Keratinocyte (primary cell): ENCODE data around the gene BCORL1. TPM values are rescaled to one million over a fixed set of nuclear protein-coding genes. Genes with fewer than 3 reads are reported as not detected.

Source experiments
- DNase-seq: peaks from one replicate; pipeline ENCODE4 v3.0.0-alpha.2; 2011; ENCODE audit warnings: low read depth, missing footprints, low spot score
- FAIRE-seq: peaks from 2 replicates; lab custom pipeline; 2011; peaks lifted over from hg19 to GRCh38; lab: Jason Lieb, UNC
- H2AFZ ChIP-seq: 2 replicates; pipeline ENCODE4 v1.6.0; 2012; ENCODE audit warnings: low read length, control low read depth, inconsistent platforms; ENCODE audit not compliant: control insufficient read depth
- H3K27ac ChIP-seq: 2 replicates; pipeline ENCODE4 v1.5.1; 2011; ENCODE audit warnings: low read length; ENCODE audit not compliant: control insufficient read depth, insufficient read depth
- H3K27me3 ChIP-seq: 3 replicates; pipeline ENCODE4 v1.6.0; 2011; ENCODE audit warnings: low read length; ENCODE audit not compliant: control insufficient read depth, insufficient read depth; ENCODE audit errors: extremely low read depth
- H3K36me3 ChIP-seq, 2 experiments: 2 replicates in 1 of 2; 3 replicates in 1 of 2; pipeline ENCODE4 v1.5.1; 2011; ENCODE audit warnings: low read length in 2 of 2, mild to moderate bottlenecking in 1 of 2; ENCODE audit not compliant: control insufficient read depth in 2 of 2, insufficient read depth in 2 of 2; ENCODE audit errors: extremely low read depth in 1 of 2
- H3K4me1 ChIP-seq: 3 replicates; pipeline ENCODE4 v1.5.1; 2011; ENCODE audit warnings: low read length; ENCODE audit not compliant: control insufficient read depth, insufficient read depth; ENCODE audit errors: extremely low read depth
- H3K4me2 ChIP-seq: 3 replicates; pipeline ENCODE4 v1.6.0; 2011; ENCODE audit warnings: low read depth, low read length; ENCODE audit not compliant: control insufficient read depth, insufficient read depth; ENCODE audit errors: extremely low read depth
- H3K4me3 ChIP-seq, 3 experiments: fragments of 200-600 bp in 1 of 3; sonication (generic) in 1 of 3; 2 replicates in 2 of 3; 3 replicates in 1 of 3; pipeline ENCODE4 v1.5.1; 2011 to 2016; ENCODE audit warnings: low read length in 3 of 3, mild to moderate bottlenecking in 3 of 3, control low read depth in 2 of 3, inconsistent platforms in 1 of 3, low read depth in 1 of 3, mixed read lengths in 1 of 3, mixed run types in 1 of 3, moderate library complexity in 1 of 3; ENCODE audit not compliant: control insufficient read depth in 2 of 3, insufficient read depth in 2 of 3; ENCODE audit errors: extremely low read depth in 1 of 3
- H3K79me2 ChIP-seq: 2 replicates; pipeline ENCODE4 v1.6.0; 2012; ENCODE audit warnings: low read length; ENCODE audit not compliant: control insufficient read depth, insufficient read depth
- H3K9ac ChIP-seq: 3 replicates; pipeline ENCODE4 v1.6.0; 2011; ENCODE audit warnings: low read length; ENCODE audit not compliant: control insufficient read depth, insufficient read depth; ENCODE audit errors: extremely low read depth
- H3K9me1 ChIP-seq: 3 replicates; pipeline ENCODE4 v1.6.0; 2011; ENCODE audit warnings: low read length; ENCODE audit not compliant: control insufficient read depth, insufficient read depth; ENCODE audit errors: extremely low read depth
- H3K9me3 ChIP-seq: 2 replicates; pipeline ENCODE4 v1.5.1; 2012; ENCODE audit warnings: low read depth, low read length; ENCODE audit not compliant: control insufficient read depth
- H4K20me1 ChIP-seq: 3 replicates; pipeline ENCODE4 v1.6.0; 2011; ENCODE audit warnings: low read length; ENCODE audit not compliant: control insufficient read depth, insufficient read depth; ENCODE audit errors: extremely low read depth
- CTCF ChIP-seq, 3 experiments: IDR thresholded peaks in 1 of 3; conservative IDR thresholded peaks in 1 of 3; optimal IDR thresholded peaks in 1 of 3; 2 replicates in 2 of 3; 3 replicates in 1 of 3; pipeline versions ENCODE3 to v1.5.1; 2011; ENCODE audit warnings: low read length in 3 of 3, mild to moderate bottlenecking in 3 of 3, moderate library complexity in 2 of 3, control low read depth in 1 of 3, inconsistent platforms in 1 of 3; ENCODE audit not compliant: insufficient read depth in 2 of 3; ENCODE audit errors: extremely low read depth in 1 of 3
- EZH2 ChIP-seq: IDR thresholded peaks from one replicate; pipeline ENCODE4 v1.6.1; 2012; ENCODE audit warnings: inconsistent platforms, mild to moderate bottlenecking, low read length, moderate library complexity
- dilution Hi-C: fragments of 300-500 bp; cut with MboI; formaldehyde crosslinking; loops from one replicate; pipeline ENCODE4 v1.7.0; 2020; ENCODE audit warnings: low sequenced_read_pairs; ENCODE audit not compliant: extremely low pct_ligation_motif_present
- polyA plus RNA-seq, 5 experiments: library from polyadenylated mRNA; depleted of rRNA in 3 of 5; stranded (reverse) in 3 of 5; stranded (forward) in 1 of 5; unstranded in 1 of 5; fragments of >200 nt; gene quantifications; 1 replicate in 1 of 5; 2 replicates in 3 of 5; 3 replicates in 1 of 5; pipeline versions ENCODE4 v1.2.1 to v1.2.3, GENCODE V29; 2011 to 2012; ENCODE audit warnings: missing spikeins in 2 of 5, low read depth in 1 of 5, low replicate concordance in 1 of 5

Gene BCORL1
- polyA plus RNA-seq, 1 donor (not counting 4 experiments of a cell fraction or from before 2014, with no cell fraction given): 0.54 TPM

GRCh38 chrX:129998021-129998420, 15.6 kb downstream of the BCORL1 start:
- Histone ChIP-seq H3K36me3 (no peaks in the 10 kb centered on the region), H3K27me3 (no peaks in the 10 kb centered on the region), H3K27ac (no peak overlapping the region), H4K20me1 (no peaks in the 10 kb centered on the region), H3K79me2 (no peaks in the 10 kb centered on the region), H3K9me3 (no peaks in the 10 kb centered on the region), H3K4me3 (no peak overlapping the region), H2AFZ (no peak overlapping the region), H3K9me1 (no peaks in the 10 kb centered on the region), H3K4me1 (peaks cover 5% of the 10 kb centered on the region), H3K4me2 (no peak overlapping the region), H3K9ac (no peak overlapping the region)
- DNase-seq (no peak), FAIRE-seq (no peak)
- TF ChIP-seq EZH2 (no peak), CTCF (optimal IDR thresholded peaks at IDR 0.05 in 1 of 3, IDR thresholded peaks at IDR 0.05 in 1 of 3, conservative IDR thresholded peaks at IDR 0.05 in 1 of 3; ENCODE audit: extremely low read depth in 1 of 3, insufficient read depth in 2 of 3, low read length in 3 of 3) (no peak)
- dilution Hi-C loops: no loop called here

- Histone ChIP-seq H2AFZ (no peak overlapping the region), H3K27me3 (no peaks in the 10 kb centered on the region), H3K9me1 (no peaks in the 10 kb centered on the region), H4K20me1 (no peaks in the 10 kb centered on the region), H3K9ac (no peak overlapping the region), H3K79me2 (no peaks in the 10 kb centered on the region), H3K4me2 (no peak overlapping the region), H3K36me3 (no peaks in the 10 kb centered on the region), H3K4me1 (no peaks in the 10 kb centered on the region), H3K27ac (no peak overlapping the region), H3K9me3 (peaks cover 1% of the 10 kb centered on the region), H3K4me3 (no peak overlapping the region)
- TF ChIP-seq EZH2: no peak
- no peak for TF ChIP-seq CTCF (optimal IDR thresholded peaks at IDR 0.05 in 1 of 3, IDR thresholded peaks at IDR 0.05 in 1 of 3, conservative IDR thresholded peaks at IDR 0.05 in 1 of 3; ENCODE audit: extremely low read depth in 1 of 3, insufficient read depth in 2 of 3, low read length in 3 of 3)
- FAIRE-seq (no peak), DNase-seq (no peak)
- dilution Hi-C loops: no loop called here
These were observed 19.5 kb downstream of the BCORL1 start for GRCh38 chrX:130001893-130002292.
